Liver (tissue), 3 donors: Measurements from ENCODE around the gene SP2.

Experiments
- CTCF ChIP-seq: fragments of 150-350 bp; IDR thresholded peaks from 2 replicates; pipeline ENCODE4 v1.5.1; 2017; ENCODE audit warnings: improper control_type of control experiment, low read depth, low read length; ENCODE audit not compliant: missing input control
- GABPA ChIP-seq, 2 donors: IDR thresholded peaks in 1 of 2; conservative IDR thresholded peaks in 1 of 2; 2 replicates each; pipeline ENCODE4 v1.6.1; 2016; ENCODE audit warnings: antibody characterized with exemption in 2 of 2, mild to moderate bottlenecking in 1 of 2, moderate library complexity in 1 of 2
- JUND ChIP-seq, 2 donors: IDR thresholded peaks; 2 replicates each; pipeline ENCODE4 v1.6.1; 2016; ENCODE audit warnings: antibody characterized with exemption in 2 of 2
- MAX ChIP-seq: IDR thresholded peaks from 2 replicates; pipeline ENCODE4 v1.6.1; 2016; ENCODE audit warnings: antibody characterized with exemption
- RAD21 ChIP-seq, 2 donors: IDR thresholded peaks; 2 replicates each; pipeline ENCODE4 v1.6.1; 2016; ENCODE audit warnings: antibody characterized with exemption in 2 of 2, mild to moderate bottlenecking in 2 of 2
- TAF1 ChIP-seq: conservative IDR thresholded peaks from 2 replicates; pipeline ENCODE4 v1.6.1; 2016; ENCODE audit warnings: antibody characterized with exemption, mild to moderate bottlenecking
- YY1 ChIP-seq: IDR thresholded peaks from 2 replicates; pipeline ENCODE4 v1.6.1; 2016; ENCODE audit warnings: antibody characterized with exemption, mild to moderate bottlenecking
- ZBTB33 ChIP-seq: IDR thresholded peaks from 2 replicates; pipeline ENCODE4 v1.6.1; 2016; ENCODE audit warnings: antibody characterized with exemption
- donor health status: healthy.
- donor health status: healthy.

- TF ChIP-seq JUND (IDR thresholded peaks at IDR 0.05), result no peak
- TF ChIP-seq CTCF, result no peak
- no peak for TF ChIP-seq GABPA (IDR thresholded peaks at IDR 0.05 in 1 of 2, conservative IDR thresholded peaks at IDR 0.05 in 1 of 2)
- TF ChIP-seq YY1, result no peak
- TF ChIP-seq RAD21 (IDR thresholded peaks at IDR 0.05), result no peak
- no peak for TF ChIP-seq MAX
- no peak for TF ChIP-seq TAF1
- TF ChIP-seq ZBTB33, result no peak
These were observed 57.9 kb downstream of the SP2 start for GRCh38 chr17:47953909-47954308.
